ENCODE measurements around the gene MLST8.

MLST8 gene

GRCh38 chr16:2211923-2212347 is 6.7 kb downstream of the MLST8 start:
- no peak overlapping the region for H3K4me3 ChIP-seq (ENCODE audit: low read depth, low read length)
- TF ChIP-seq, protein P1, sequence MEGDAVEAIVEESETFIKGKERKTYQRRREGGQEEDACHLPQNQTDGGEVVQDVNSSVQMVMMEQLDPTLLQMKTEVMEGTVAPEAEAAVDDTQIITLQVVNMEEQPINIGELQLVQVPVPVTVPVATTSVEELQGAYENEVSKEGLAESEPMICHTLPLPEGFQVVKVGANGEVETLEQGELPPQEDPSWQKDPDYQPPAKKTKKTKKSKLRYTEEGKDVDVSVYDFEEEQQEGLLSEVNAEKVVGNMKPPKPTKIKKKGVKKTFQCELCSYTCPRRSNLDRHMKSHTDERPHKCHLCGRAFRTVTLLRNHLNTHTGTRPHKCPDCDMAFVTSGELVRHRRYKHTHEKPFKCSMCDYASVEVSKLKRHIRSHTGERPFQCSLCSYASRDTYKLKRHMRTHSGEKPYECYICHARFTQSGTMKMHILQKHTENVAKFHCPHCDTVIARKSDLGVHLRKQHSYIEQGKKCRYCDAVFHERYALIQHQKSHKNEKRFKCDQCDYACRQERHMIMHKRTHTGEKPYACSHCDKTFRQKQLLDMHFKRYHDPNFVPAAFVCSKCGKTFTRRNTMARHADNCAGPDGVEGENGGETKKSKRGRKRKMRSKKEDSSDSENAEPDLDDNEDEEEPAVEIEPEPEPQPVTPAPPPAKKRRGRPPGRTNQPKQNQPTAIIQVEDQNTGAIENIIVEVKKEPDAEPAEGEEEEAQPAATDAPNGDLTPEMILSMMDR (IDR thresholded peaks at IDR 0.05; ENCODE audit: control insufficient read depth, extremely low read depth, insufficient read depth) = no peak
- DNase-seq (ENCODE audit: low read depth) = no peak

DNA sequence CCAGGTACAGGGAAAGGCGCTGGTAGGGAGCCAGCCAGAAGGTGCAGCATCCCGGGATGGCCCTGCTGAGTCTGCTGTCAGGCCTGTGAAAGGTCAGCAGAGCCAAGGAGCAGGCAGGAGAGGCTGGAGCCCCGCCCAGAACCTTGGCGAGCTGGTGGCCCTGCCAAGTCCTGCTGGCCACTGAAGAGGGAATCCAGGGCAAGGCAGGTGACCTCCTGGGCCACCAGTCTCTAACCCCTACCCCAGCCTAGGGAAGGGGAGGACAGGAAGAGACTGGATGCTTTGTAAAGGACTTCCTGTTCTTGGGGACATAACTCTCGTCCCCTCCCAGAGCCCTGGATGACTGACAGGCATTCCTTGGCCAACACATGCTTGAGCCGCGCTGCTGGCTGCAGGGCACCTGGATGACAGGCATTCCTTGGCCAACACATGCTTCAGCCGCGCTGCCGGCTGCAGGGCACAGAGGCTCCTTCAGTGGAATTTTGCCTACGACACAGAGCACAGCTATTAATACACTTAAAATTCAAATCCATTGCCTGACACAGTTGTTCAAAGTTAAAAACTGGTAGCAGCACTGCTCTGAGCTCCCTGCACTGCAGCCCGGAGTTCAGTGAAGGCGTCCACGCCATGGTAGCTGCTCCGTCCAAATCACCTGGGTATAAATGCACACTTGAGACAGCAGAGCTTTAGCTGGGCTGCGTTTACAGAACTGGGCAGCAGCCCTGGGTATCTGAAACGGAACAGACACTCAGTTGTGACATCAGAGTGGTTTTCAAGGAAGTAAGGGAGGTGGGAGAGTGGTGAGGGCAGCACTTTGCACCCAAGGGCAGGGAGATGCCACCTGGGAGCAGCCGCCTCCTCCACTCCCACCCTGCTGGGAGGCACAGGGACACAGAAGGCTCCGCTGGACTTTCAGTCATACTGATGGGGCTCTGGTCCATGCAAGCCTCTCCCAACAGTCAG is 7.4 kb downstream of the MLST8 start:
- peak; percentile 89 for DNase-seq (ENCODE audit: low read depth)
- TF ChIP-seq, protein P1 (IDR thresholded peaks at IDR 0.05; ENCODE audit: control insufficient read depth, extremely low read depth, insufficient read depth) = no peak
- peak overlapping the region; percentile 66 for H3K4me3 ChIP-seq (ENCODE audit: low read depth, low read length)

- TF ChIP-seq, protein P1 (IDR thresholded peaks at IDR 0.05; ENCODE audit: control insufficient read depth, extremely low read depth, insufficient read depth) = no peak
- no peak for DNase-seq (ENCODE audit: low read depth)
Observed at GRCh38 chr16:2213817-2214718, 8.8 kb downstream of the MLST8 start.

GRCh38 chr16:2214719-2214968 is 9.4 kb downstream of the MLST8 start, which contains the start of gene PGP:
Gene PGP (minus strand): TSS chr16:2214840. CDS start chr16:2214777, 63 bp downstream.
- DNase-seq (ENCODE audit: low read depth) = no peak
- peak within 1 kb of the TSS; percentile 71 for H3K4me3 ChIP-seq (ENCODE audit: low read depth, low read length)
- TF ChIP-seq, protein P1 (IDR thresholded peaks at IDR 0.05; ENCODE audit: control insufficient read depth, extremely low read depth, insufficient read depth) = no peak

More at GRCh38 chr16:2213817-2214718, 8.8 kb downstream of the MLST8 start:
- peak overlapping the region; percentile 66 for H3K4me3 ChIP-seq (ENCODE audit: low read depth, low read length)

DNA sequence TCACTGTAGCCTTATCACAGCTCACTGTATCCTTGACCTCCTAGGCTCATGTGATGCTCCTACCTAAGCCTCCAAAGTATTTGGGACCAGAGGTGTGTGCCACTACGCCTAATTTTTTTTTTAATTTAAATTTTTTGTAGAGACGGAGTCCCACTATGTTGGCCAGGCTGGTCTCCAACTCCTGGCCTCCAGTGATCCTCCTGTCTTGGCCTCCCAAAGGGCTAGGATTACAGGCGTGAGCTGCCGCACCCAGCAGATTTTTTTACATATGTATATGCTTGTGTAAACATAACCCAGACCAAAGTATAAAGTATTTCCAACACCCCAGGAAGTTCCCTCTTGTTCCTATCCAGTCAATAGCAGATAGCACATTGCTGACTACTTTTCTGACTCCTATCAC is 11.1 kb downstream of the MLST8 start:
- no peak for DNase-seq (ENCODE audit: low read depth)
- no peak overlapping the region for H3K4me3 ChIP-seq (ENCODE audit: low read depth, low read length)
- TF ChIP-seq, protein P1 (IDR thresholded peaks at IDR 0.05; ENCODE audit: control insufficient read depth, extremely low read depth, insufficient read depth) = no peak

GRCh38 chr16:2223221-2223941 is 18.1 kb downstream of the MLST8 start, which contains the start of gene E4F1:
Gene E4F1 (plus strand): TSS chr16:2223591. CDS start chr16:2223614, 23 bp downstream.
- peak within 1 kb of the TSS; percentile 72 for H3K4me3 ChIP-seq (ENCODE audit: low read depth, low read length)
- peak; percentile 98 for DNase-seq (ENCODE audit: low read depth)
- TF ChIP-seq, protein P1 (IDR thresholded peaks at IDR 0.05; ENCODE audit: control insufficient read depth, extremely low read depth, insufficient read depth) = no peak
